ENCODE results near the gene PBX4. TPM values are rescaled to one million over a fixed set of nuclear protein-coding genes. Genes with fewer than 3 reads are reported as not detected.
"Not testable (repeated sequence)": the region's sequence is repeated elsewhere in the genome, so short reads cannot be mapped to it uniquely, and the experiment has no call there.

PBX4 gene, protein sequence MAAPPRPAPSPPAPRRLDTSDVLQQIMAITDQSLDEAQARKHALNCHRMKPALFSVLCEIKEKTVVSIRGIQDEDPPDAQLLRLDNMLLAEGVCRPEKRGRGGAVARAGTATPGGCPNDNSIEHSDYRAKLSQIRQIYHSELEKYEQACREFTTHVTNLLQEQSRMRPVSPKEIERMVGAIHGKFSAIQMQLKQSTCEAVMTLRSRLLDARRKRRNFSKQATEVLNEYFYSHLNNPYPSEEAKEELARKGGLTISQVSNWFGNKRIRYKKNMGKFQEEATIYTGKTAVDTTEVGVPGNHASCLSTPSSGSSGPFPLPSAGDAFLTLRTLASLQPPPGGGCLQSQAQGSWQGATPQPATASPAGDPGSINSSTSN
- total RNA-seq: 1 to 10 TPM; 1.6 to 8.2 TPM

DNA sequence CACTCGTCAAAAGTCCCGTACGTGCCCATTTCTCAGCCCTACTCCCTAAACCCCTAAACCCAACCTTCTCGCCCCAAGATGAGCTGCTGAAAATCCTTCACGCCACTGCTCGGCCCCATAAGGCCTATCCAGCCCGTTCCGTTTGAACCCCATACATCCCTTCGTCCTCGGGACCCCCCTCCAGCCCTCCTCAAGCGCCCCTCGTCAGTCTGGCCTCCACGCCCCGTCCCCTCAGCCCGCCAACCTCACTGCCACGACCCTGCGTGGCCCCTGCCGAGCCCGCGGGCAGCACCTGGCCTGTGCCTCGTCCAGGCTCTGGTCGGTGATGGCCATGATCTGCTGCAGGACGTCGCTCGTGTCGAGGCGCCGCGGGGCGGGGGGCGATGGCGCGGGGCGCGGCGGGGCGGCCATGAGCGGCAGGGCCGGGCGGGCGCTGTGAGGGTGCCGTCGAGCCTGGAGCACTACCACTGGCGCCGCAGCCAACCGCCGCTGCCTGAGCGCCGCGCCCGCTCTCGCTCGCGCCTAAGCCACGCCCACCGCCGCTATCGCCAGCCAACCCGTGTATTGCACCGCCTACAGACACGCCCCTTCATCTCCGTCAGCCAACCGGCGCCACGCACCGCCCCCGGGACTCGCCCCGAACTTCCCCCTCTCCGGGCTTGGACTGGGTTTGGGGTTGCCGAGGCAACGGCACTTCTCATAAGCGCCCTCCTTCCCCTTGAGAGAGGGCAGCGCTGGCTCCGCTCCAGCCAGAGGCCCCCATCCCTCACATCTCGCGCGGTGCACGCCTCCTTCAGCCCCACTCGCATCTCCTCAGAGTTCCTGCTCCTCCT, at the start of gene PBX4:
Gene PBX4, minus strand, starts transcription at position 469 of the 833 bp plus-strand sequence. Its CDS starts 58 bp downstream, at position 411.
- Histone ChIP-seq H3K27ac (peak within 1 kb of the TSS in 2 of 4 donors; percentile 21 to 42), H3K27me3 (no peaks in the 10 kb centered on the region), H3K4me3 (no peak within 1 kb of the TSS), H3K4me1 (peaks cover 19% of the 10 kb centered on the region), H3K36me3 (replicated peaks in 1 of 2; ENCODE audit: insufficient read depth in 1 of 2, low read depth in 2 of 2) (no peaks in the 10 kb centered on the region), H3K9me3 (no peaks in the 10 kb centered on the region)
- peak; percentile 96 for ATAC-seq
- 6 to 16% methylated on average over 21 to 70 of the region's 80 CpGs for WGBS, 2 donors
- DNase-seq: peak; percentile 90 to 95 (median 92)
- TF ChIP-seq POLR2A (IDR thresholded peaks at IDR 0.05): peak in 1 of 3 donors; percentile 11
- TF ChIP-seq, protein P1, sequence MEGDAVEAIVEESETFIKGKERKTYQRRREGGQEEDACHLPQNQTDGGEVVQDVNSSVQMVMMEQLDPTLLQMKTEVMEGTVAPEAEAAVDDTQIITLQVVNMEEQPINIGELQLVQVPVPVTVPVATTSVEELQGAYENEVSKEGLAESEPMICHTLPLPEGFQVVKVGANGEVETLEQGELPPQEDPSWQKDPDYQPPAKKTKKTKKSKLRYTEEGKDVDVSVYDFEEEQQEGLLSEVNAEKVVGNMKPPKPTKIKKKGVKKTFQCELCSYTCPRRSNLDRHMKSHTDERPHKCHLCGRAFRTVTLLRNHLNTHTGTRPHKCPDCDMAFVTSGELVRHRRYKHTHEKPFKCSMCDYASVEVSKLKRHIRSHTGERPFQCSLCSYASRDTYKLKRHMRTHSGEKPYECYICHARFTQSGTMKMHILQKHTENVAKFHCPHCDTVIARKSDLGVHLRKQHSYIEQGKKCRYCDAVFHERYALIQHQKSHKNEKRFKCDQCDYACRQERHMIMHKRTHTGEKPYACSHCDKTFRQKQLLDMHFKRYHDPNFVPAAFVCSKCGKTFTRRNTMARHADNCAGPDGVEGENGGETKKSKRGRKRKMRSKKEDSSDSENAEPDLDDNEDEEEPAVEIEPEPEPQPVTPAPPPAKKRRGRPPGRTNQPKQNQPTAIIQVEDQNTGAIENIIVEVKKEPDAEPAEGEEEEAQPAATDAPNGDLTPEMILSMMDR (IDR thresholded peaks at IDR 0.05): no peak
- intact Hi-C loops (cut with DNase I): no loop called here

GRCh38 chr19:19665420-19665948, 47.0 kb upstream of the PBX4 start:
- ATAC-seq; intact Hi-C loops (cut with DNase I); H3K27me3 ChIP-seq; H3K4me3 ChIP-seq; H3K9me3 ChIP-seq; H3K36me3 ChIP-seq (replicated peaks in 1 of 2; ENCODE audit: insufficient read depth in 1 of 2, low read depth in 2 of 2); H3K27ac ChIP-seq; DNase-seq: not testable (repeated sequence)
- 94 to 95% methylated on average over 22 of the region's 22 CpGs for WGBS, 2 donors
- H3K4me1 ChIP-seq: peaks cover 35% of the 10 kb centered on the region

GRCh38 chr19:19663256-19664120, 45.0 kb upstream of the PBX4 start, which contains the start of gene ATP13A1:
Gene ATP13A1 (minus strand): TSS chr19:19663676. CDS start chr19:19663666, 10 bp downstream.
- peak within 1 kb of the TSS; percentile 87 to 97 (median 94) for H3K27ac ChIP-seq
- WGBS, 2 donors: 0% methylated on average over 2 to 58 of the region's 85 CpGs
- peak within 1 kb of the TSS; percentile 50 to 98 for H3K4me3 ChIP-seq
- intact Hi-C loops (cut with DNase I): no loop called here
- TF ChIP-seq, protein P1 (IDR thresholded peaks at IDR 0.05): peak in 3 of 7 experiments; percentile 7 to 41 (median 22)
- TF ChIP-seq POLR2A (IDR thresholded peaks at IDR 0.05): peak; percentile 50 to 84 (median 81)
- ATAC-seq (peak; percentile 94), DNase-seq (peak; percentile 96 to 98 (median 98))
- H3K9me3 ChIP-seq: no peaks in the 10 kb centered on the region
- H3K4me1 ChIP-seq: peaks cover 23% of the 10 kb centered on the region
- H3K36me3 ChIP-seq (replicated peaks in 1 of 2; ENCODE audit: insufficient read depth in 1 of 2, low read depth in 2 of 2): peaks cover 2 to 4% of the 10 kb centered on the region in 2 donors
- H3K27me3 ChIP-seq: no peaks in the 10 kb centered on the region

DNA sequence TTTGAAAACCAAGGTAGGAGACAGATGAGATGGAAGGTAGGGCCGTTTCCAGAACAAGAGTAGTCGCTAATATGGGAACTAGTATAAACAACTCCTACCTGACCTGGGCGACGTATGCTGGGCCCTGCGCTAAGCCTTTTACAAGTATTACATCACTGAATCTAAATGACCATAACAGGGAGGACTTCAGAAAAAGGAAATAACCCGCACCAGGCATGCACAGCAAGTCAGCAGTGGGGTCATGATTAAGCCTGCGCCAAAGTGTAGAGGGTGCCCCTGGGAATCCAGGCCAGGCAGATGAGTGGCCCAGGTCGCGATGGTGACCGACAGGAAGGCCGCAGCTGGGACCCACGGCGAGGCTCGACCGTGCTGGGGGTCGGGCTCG, 44.4 kb upstream of the PBX4 start:
- Histone ChIP-seq H3K27me3 (no peaks in the 10 kb centered on the region), H3K4me1 (peaks cover 19% of the 10 kb centered on the region), H3K36me3 (replicated peaks in 1 of 2; ENCODE audit: insufficient read depth in 1 of 2, low read depth in 2 of 2) (peaks cover 5 to 6% of the 10 kb centered on the region in 2 donors), H3K4me3 (peak overlapping the region; percentile 50 to 98), H3K27ac (peak overlapping the region; percentile 87 to 97 (median 94)), H3K9me3 (no peaks in the 10 kb centered on the region)
- DNase-seq (no peak), ATAC-seq (no peak)
- WGBS, 2 donors: 3 to 6% methylated on average over 13 to 17 of the region's 17 CpGs
- no peak for TF ChIP-seq POLR2A (IDR thresholded peaks at IDR 0.05)
- intact Hi-C loops (cut with DNase I): no loop called here

GRCh38 chr19:19662344-19662743, 43.9 kb upstream of the PBX4 start:
- H3K27ac ChIP-seq: no peak overlapping the region
- WGBS, 2 donors: 68 to 77% methylated on average over 5 to 8 of the region's 8 CpGs

More at GRCh38 chr19:19662344-19662743, 43.9 kb upstream of the PBX4 start:
- Histone ChIP-seq H3K36me3 (replicated peaks in 1 of 2; ENCODE audit: insufficient read depth in 1 of 2, low read depth in 2 of 2) (peaks cover 5 to 8% of the 10 kb centered on the region in 2 donors), H3K27me3 (no peaks in the 10 kb centered on the region), H3K4me3 (no peak overlapping the region), H3K4me1 (peaks cover 19% of the 10 kb centered on the region), H3K9me3 (no peaks in the 10 kb centered on the region)
- intact Hi-C loops (cut with DNase I): no loop called here
- DNase-seq (no peak), ATAC-seq (no peak)
- TF ChIP-seq, protein P1 (IDR thresholded peaks at IDR 0.05): no peak
- TF ChIP-seq POLR2A (IDR thresholded peaks at IDR 0.05): no peak
